MM.1S (cell line): ENCODE measurements around the gene NTN4.

Source experiments
- CTCF ChIP-seq: fragments of 300-600 bp; sonication (generic); IDR thresholded peaks from 2 replicates; pipeline ENCODE4 v1.5.1; 2016; ENCODE audit warnings: antibody characterized with exemption, low read length, mixed read lengths
- EZH2 ChIP-seq: fragments of 300-600 bp; sonication (generic); optimal IDR thresholded peaks from 2 replicates; pipeline ENCODE3; 2017; ENCODE audit warnings: low read depth, mild to moderate bottlenecking, antibody characterized with exemption, low read length, mixed read lengths
- EZH2phosphoT487 ChIP-seq: fragments of 300-600 bp; sonication (generic); IDR thresholded peaks from 2 replicates; pipeline ENCODE4 v1.6.1; 2018; ENCODE audit warnings: antibody characterized with exemption, low read length

GRCh38 chr12:95672166-95672565 is 118.4 kb downstream of the NTN4 start:
- no peak for TF ChIP-seq CTCF
- no peak for TF ChIP-seq EZH2
- TF ChIP-seq EZH2phosphoT487: no peak
